Lower lobe of right lung (tissue), 2 donors: Measurements from ENCODE around the gene SSTR4. TPM values are rescaled to one million over a fixed set of nuclear protein-coding genes. Genes with fewer than 3 reads are reported as not detected.
A peak's percentile ranks its signal among the peaks of the same experiment; 100 is the strongest.

Experiments used
- ATAC-seq, 2 donors: fragments of 200-7000 bp; cut with Tn5 transposase; one replicate each; pipeline ENCODE4 v1.9.1; 2020 to 2022; ENCODE audit warnings: mild to moderate bottlenecking in 2 of 2, moderate library complexity in 2 of 2
- DNase-seq: peaks from one replicate; pipeline ENCODE4 v3.0.0-alpha.2; 2020
- H3K27ac ChIP-seq: fragments of 200-600 bp; one replicate; pipeline ENCODE4 v1.8.0; 2022
- H3K27me3 ChIP-seq: fragments of 200-600 bp; one replicate; pipeline ENCODE4 v1.8.0; 2022; ENCODE audit warnings: low read depth
- H3K36me3 ChIP-seq: fragments of 200-600 bp; one replicate; pipeline ENCODE4 v1.8.0; 2022; ENCODE audit warnings: mild to moderate bottlenecking
- H3K4me1 ChIP-seq: fragments of 200-600 bp; one replicate; pipeline ENCODE4 v1.8.0; 2022
- H3K4me3 ChIP-seq: fragments of 200-600 bp; one replicate; pipeline ENCODE4 v1.8.0; 2022; ENCODE audit warnings: mild to moderate bottlenecking
- H3K9me3 ChIP-seq: fragments of 200-600 bp; one replicate; pipeline ENCODE4 v1.8.0; 2022
- CTCF ChIP-seq: fragments of 200-600 bp; IDR thresholded peaks from one replicate; pipeline ENCODE4 v1.8.0; 2022; ENCODE audit warnings: antibody characterized with exemption, mild to moderate bottlenecking
- intact Hi-C: fragments of 100-400 bp; cut with DNase I; formaldehyde crosslinking; loops from one replicate; pipeline ENCODE4 v1.11.0; 2022
- total RNA-seq: library from RNA; stranded (reverse); fragmentation: NEBNext Ultra II Directional; extraction: Animal tissue kit (Norgen Biotek cat#: 25700); gene quantifications from one replicate; pipeline ENCODE4 v1.2.1, GENCODE V29; 2021
- donor health status: DM: no; HTN: yes; CAD: no; lungs with severe emphysema.

The SSTR4 gene
- total RNA-seq, 1 donor from 2014 or later = 0.35 TPM

GRCh38 chr20:23039885-23040508, 4.9 kb downstream of the SSTR4 start:
- Histone ChIP-seq H3K27me3 (peaks cover 22% of the 10 kb centered on the region), H3K27ac (no peak overlapping the region), H3K36me3 (no peaks in the 10 kb centered on the region), H3K9me3 (no peaks in the 10 kb centered on the region), H3K4me3 (no peak overlapping the region), H3K4me1 (no peaks in the 10 kb centered on the region)
- no peak for ATAC-seq
- no peak for DNase-seq
- intact Hi-C loops = no loop called here
- no peak for TF ChIP-seq CTCF

GRCh38 chr20:23042270-23042669, 7.2 kb downstream of the SSTR4 start:
- no peaks in the 10 kb centered on the region for H3K9me3 ChIP-seq
- no peaks in the 10 kb centered on the region for H3K36me3 ChIP-seq
- peaks cover 4% of the 10 kb centered on the region for H3K27me3 ChIP-seq
- H3K4me1 ChIP-seq = peaks cover 6% of the 10 kb centered on the region
- DNase-seq (no peak), ATAC-seq (no peak)
- H3K4me3 ChIP-seq = no peak overlapping the region
- intact Hi-C loops = no loop called here
- H3K27ac ChIP-seq = no peak overlapping the region
- TF ChIP-seq CTCF = no peak

GRCh38 chr20:23043376-23043775, 8.3 kb downstream of the SSTR4 start:
- H3K27ac ChIP-seq = no peak overlapping the region
- ATAC-seq (no peak), DNase-seq (no peak)
- H3K4me3 ChIP-seq = no peak overlapping the region
- no peaks in the 10 kb centered on the region for H3K36me3 ChIP-seq
- no peak for TF ChIP-seq CTCF
- no peaks in the 10 kb centered on the region for H3K9me3 ChIP-seq
- intact Hi-C loops = no loop called here
- peaks cover 17% of the 10 kb centered on the region for H3K4me1 ChIP-seq
- H3K27me3 ChIP-seq = peaks cover 15% of the 10 kb centered on the region

- Histone ChIP-seq H3K4me1 (peaks cover 37% of the 10 kb centered on the region), H3K27me3 (peaks cover 25% of the 10 kb centered on the region)
- intact Hi-C loops = no loop called here
These were observed 11.3 kb downstream of the SSTR4 start for GRCh38 chr20:23046431-23046830.

GRCh38 chr20:23047001-23047737, 12.1 kb downstream of the SSTR4 start:
- intact Hi-C loops = no loop called here
- Histone ChIP-seq H3K27ac (peak overlapping the region; percentile 91), H3K4me1 (peaks cover 43% of the 10 kb centered on the region), H3K4me3 (peak overlapping the region; percentile 69), H3K27me3 (peaks cover 25% of the 10 kb centered on the region), H3K36me3 (no peaks in the 10 kb centered on the region), H3K9me3 (no peaks in the 10 kb centered on the region)
- DNase-seq = no peak
- no peak for ATAC-seq
- TF ChIP-seq CTCF = no peak

More at GRCh38 chr20:23046431-23046830, 11.3 kb downstream of the SSTR4 start:
- ATAC-seq = no peak
- H3K9me3 ChIP-seq = no peaks in the 10 kb centered on the region
- DNase-seq = no peak
- peak overlapping the region; percentile 91 for H3K27ac ChIP-seq
- H3K36me3 ChIP-seq = no peaks in the 10 kb centered on the region
- H3K4me3 ChIP-seq = peak overlapping the region; percentile 69
- no peak for TF ChIP-seq CTCF
